Cortex of kidney (tissue), 1 donor: ENCODE data around the gene TCIRG1.
"Not testable (repeated sequence)": the region's sequence is repeated elsewhere in the genome, so short reads cannot be mapped to it uniquely, and the experiment has no call there.

Experiments
- DNase-seq: peaks from one replicate; lab custom pipeline; 2025; lab: John Stamatoyannopoulos, UW

TCIRG1 gene, protein sequence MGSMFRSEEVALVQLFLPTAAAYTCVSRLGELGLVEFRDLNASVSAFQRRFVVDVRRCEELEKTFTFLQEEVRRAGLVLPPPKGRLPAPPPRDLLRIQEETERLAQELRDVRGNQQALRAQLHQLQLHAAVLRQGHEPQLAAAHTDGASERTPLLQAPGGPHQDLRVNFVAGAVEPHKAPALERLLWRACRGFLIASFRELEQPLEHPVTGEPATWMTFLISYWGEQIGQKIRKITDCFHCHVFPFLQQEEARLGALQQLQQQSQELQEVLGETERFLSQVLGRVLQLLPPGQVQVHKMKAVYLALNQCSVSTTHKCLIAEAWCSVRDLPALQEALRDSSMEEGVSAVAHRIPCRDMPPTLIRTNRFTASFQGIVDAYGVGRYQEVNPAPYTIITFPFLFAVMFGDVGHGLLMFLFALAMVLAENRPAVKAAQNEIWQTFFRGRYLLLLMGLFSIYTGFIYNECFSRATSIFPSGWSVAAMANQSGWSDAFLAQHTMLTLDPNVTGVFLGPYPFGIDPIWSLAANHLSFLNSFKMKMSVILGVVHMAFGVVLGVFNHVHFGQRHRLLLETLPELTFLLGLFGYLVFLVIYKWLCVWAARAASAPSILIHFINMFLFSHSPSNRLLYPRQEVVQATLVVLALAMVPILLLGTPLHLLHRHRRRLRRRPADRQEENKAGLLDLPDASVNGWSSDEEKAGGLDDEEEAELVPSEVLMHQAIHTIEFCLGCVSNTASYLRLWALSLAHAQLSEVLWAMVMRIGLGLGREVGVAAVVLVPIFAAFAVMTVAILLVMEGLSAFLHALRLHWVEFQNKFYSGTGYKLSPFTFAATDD

DNA sequence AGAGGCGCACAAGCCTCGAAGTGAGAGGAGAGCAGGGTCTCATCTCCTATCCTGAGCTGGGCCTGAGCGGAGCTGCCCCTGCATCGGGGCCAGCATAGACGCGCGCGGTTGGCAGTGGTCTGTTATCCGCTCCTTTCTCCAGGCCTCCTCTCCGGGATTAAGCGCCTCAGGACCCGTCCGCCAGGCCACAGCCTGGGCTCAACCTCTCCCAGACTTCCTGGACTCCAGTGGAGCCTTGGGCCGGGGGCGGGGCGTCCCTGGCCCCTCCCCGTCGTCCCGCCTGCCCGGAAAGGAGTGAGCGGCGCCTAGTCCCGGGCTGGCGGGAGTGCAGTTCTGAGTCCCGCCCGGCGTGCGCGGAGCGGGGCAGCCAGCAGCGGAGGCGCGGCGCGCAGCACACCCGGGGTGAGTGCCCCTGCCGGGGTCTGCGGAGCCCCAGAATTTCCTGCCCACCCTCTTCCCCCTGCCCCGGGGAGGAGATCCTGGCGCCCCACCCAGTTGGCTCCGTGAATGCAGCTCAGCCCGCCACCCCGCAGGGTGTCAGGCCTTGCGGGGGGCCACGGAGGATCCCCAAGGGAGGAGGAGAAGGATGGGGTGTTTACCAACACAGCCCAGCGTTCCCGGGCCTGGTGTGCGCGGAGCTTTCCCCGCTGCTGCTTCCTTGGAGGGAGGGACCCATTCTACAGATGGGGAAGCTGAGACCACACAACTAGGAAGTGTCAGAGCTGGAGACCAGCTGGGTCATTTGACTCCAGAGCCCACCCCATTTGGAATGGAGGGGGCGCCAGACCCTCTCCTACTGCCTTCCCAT is at the start of gene TCIRG1:
TSS of gene TCIRG1 (plus strand) at position 308 of the 808 bp plus-strand sequence. CDS start 2,247 bp downstream, outside the sequence.
- no peak for DNase-seq

DNA sequence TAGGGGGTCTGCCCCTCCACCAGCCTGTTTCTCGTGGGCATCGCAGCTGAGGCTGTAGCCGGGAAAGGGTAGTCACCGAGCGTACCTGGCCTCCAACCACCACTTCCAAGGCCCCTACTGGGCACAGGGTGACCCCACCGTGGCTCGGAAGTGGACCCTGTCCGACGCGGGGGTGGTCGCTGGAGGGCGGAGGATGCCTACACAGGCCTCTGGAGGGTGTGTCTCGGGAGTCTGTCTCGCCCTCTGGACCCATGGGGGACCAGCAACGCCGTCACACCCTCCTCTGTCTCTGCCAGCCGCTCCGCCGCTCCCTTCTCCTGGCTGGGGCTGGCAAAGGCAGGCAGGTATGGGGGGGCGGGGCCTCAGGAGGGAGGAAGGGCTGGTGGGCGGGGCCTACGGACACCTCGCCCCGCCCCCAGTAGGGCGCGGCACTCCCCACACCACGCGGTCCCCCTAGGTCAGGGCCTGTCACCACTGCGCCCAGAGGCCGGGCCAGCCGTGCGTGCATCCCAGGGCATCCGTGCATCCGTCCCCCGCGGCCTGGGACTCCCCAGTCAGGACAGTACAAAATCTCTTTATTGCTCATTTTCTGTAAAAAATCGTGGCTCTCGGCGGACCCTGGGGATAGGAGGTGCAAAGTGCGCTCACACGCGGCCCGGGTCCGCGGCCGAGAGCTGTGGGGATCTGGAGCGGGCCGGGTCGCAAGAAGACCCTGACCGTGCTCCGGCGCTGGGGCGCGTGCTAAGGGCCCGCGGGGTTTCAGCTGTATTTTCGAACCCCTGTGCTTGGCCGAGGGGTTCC is 48.1 kb upstream of the TCIRG1 start:
- DNase-seq: not testable (repeated sequence)

DNA sequence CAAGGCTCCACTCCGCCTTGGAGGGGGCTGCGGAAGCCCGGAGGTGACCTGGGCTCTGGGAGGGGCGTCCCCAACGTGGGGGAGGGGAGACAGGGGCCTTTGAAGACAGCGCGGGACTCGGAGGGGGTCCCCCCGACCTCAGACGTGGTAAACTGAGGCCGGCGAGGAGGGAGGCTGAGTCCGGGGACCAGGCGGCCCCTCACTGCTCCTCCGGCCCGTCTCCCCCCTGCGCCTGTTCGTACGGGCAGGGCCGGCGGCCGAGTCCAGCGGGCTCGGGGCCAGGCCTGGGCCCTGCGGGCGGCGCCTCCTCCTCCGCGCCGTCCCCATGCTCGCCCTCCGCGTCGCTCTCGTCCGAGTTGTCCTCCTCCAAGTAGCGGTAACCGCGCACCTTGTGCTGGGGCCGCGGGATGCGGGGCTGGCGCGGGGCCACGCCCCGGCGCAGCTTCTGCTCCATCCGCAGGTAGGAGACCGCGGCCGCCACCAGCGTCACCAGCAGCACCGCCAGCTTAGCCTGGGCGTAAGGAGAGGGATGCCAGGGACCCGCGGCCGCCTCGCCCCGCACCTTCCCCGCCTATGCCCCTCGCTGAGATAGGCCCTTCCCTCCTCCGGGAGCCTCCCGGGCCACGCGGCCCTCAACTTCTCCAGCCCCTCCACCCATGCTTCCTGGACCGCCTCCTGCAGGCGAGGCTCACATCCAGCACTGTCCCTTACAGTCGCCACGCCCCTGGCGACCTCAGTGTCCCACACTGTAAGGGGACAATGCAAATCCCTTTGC is 47.3 kb upstream of the TCIRG1 start:
- DNase-seq: not testable (repeated sequence)

DNA sequence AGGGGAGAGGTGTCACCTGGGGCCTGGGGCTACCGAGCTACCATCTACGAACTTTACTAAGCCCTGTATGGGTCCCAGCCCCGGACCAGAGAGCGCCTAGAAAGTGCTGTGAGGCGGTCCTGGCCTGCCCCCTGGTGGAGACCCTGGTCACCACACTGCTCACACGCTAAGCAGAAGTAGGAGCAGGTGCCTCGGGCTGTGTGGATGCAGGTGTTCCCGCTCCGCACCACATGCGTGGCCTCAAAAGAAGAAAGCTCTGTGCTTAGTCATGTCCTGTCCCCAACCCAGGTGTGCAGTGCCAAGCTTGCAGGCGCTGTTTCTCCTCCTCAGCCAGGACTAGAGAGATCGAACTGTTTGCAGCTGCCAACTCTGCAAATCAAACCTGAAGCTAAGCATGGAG is 45.0 kb upstream of the TCIRG1 start:
- not testable (repeated sequence) for DNase-seq

DNA sequence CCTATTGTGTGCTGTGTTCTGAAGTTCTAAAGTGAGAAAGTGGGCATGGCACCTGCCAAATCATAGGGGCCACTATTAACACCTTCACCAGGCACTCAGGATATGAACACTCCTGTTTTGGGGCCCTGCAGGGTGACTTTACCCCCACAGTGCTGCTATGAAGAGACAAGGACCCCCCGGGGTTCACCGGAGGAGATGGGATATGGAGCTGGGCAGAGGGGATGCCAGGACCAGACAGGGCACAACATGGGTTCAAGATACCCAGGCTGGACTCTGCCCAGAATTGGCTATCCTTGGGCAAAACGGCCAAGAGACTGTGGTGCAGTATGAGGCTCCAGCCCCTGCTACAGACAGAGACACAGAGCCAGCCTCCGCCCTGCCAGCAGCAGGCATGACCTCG is 44.4 kb upstream of the TCIRG1 start:
- not testable (repeated sequence) for DNase-seq

DNA sequence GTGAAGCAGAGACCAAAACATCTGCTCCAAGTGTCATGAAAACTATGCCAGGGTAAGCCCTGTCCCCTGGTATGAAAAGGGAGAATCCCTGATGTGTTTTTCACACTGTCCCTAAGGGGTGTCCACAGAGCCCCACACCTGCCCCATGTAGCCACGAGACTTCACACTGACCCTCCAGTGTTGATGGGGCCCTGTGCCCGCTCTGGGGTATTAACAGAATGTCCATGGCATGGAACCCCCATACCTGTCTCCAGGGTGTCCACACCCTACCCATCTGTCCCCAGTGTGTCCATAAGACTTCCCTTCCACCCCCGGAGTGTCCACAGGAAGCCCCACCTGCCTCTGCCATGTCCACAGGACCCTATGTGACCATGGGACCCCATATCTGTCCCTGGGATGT is 43.7 kb upstream of the TCIRG1 start:
- DNase-seq: not testable (repeated sequence)

DNA sequence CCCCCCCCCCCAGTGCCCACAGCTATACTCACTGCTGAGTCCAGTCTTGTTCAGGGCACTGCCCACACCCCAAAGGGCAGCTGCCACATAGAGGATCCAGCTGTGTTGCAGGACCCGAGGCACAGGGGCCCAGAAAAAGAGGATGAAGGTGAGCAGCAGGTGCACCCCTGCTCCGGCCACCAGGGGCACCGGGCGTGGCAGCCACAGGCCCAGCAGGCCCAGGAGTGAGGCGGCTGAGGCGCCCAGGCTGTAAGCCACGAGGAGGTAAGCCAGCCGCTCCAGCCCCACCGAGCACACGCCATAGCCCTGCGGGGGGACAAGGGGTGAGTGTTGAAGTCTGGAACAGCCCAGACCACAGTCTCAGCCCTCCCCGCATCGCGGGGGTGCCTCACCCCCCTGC is 43.2 kb upstream of the TCIRG1 start:
- DNase-seq: not testable (repeated sequence)

DNA sequence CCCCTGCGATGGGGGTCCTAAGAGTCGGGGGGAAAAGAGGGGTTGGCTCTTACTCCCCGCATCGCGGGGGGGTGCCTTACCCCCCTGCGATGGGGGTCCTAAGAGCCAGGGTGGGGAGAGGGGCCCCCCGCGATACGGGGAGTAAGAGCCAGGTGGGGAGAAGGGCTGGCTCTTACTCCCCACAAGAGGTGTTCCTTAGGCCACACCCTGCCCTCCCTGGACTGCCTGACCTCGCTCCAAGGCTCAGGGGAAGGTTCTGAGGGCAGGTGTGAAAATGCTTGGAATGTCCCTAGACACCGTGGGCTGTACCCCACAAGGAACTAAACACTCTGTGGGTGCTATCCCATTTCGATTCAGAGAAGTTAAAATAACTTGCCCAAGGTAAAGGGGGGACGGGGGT is 42.8 kb upstream of the TCIRG1 start:
- no peak for DNase-seq

DNA sequence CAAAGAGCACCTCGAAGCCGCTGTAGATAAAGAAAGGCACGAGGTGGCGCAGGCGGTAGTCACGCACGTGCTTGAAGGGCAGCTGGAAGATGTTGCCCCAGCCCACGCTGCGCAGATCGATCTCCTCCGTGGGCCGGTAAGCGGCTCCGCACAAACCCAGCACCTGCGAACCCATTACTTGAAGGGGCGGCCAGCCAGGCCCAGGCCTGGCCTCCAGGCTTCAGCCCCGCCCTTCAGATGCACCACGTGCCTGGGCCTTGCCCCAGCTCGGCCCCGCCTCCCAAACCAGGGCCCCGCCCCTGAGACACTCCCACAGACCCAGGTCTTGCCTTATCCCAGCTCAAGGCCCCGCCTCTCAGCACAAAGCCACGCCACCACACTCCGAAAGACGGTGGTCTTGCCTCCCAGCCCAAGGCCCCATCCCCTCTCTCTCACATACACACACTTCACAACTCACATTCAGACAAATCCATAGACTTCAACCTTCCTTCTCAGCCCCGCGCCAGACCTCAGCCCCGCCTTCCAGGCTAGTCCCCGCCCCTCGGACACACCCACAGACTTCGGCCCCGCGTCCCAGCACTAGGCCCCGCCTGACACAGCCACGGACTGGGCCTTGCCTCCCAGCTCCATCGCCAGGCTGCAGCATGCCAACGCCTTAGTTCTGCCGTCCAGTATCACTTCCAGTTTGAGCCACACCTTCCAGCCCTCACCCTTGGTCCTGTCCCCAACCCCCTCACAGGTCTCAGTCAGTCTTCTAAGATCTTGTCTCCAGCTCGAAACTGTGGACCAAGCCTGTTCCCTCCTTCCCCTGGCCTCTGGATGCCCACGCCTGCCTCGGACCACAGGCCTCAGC is 42.0 kb upstream of the TCIRG1 start:
- no peak for DNase-seq

DNA sequence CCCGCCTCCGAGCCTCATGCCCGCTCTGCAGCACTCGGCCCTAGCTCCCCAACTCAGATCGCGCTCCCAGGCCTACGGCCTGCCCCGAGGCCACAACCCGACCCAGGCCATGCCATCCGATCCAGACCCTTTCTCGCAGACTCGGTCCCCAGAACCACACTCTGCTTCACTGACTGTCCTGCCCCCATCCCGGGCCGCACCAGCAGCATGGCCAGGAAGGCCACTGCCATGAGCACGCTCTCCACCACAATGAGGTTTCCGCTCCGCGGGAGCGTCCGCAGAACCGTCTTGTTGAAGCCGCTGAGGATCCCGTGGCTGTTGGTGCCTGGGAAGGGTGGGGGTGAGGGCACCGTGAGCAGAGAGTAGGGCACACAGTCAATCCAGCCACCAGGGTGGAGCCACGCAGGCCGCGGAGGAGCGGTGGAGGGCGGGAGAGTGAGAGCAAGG is 41.3 kb upstream of the TCIRG1 start:
- DNase-seq: no peak

DNA sequence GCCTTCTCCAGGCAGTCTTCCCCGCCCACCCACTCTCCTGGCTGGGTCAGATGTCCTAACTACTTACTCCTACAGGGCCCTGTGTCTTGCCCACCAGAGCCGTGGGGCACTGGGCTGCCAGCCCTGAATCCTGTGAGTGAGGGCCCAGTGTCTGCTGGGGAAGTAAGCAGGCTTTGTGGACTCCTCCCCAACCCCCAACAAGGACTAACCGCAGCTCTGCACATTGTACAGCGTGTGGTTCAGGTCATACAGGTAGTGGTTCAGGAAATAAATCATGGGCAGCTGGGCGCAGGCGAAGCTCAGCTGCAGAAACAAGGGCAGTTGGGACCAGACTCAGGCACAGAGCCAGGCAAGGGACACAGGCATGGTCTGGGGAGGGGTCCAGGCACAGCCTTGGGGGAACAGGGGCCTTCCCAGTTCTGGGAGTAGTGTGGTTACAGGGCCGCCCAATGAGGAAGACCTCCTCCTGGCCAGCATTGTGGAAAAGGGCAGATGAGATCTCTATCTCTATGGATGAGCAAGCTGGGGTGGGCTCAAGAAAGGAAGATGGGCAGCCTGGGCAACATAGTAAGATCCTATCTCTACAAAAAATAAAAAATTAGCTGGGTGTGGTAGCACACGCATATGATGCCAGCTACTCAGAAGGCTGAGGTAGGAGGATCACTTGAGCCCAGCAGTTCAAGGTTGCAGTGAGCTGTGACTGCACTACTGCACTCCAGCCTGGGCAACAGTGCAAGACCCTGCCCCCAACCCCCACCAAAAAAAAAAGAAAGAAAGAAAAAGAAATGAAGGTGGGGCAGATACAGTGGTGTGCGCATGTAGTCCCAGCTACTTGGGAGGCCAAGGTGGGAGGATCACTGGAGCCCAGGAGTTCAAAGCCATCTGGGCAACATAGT is 40.4 kb upstream of the TCIRG1 start:
- no peak for DNase-seq

DNA sequence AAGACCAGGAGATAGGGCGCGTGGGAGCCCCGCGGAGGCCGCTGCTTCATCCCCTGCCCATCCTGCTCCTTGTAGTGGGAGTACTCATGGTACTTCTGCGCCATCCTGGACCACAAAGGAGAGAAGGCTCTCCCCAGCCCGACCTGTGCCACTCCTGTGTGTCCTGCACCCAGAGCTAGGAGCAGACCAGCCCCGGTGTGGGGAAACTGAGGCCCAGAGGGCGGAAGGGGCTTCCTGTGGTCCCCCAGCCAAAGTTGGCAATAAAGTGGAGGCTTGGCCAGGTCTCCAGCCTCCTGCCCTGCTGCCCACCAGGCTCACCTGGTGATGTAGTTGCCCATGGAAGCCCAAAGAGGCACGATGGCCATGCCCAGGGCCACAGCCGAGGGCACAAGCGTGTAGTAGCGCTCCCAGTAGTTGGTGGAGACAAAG is 39.6 kb upstream of the TCIRG1 start:
- DNase-seq: no peak

DNA sequence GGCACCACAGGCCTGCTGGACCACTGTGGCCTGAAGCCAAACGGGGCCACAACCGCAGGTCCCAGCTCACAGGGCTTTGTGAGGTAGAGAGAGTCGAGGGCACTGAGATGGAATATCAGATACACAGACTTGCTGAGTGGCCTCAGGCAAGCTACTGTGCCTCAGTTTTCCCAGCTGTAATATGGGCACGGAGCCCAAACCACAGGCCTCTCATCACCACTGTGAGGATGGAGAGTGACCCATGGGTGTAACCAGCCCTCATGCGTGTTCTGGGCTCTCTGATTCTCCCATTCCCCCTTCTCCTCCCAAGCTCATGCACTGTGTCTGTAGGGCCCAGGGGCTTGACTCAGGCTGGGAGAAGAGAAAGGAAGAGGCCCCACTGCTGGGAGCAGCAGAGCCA is 39.1 kb upstream of the TCIRG1 start:
- DNase-seq: no peak

DNA sequence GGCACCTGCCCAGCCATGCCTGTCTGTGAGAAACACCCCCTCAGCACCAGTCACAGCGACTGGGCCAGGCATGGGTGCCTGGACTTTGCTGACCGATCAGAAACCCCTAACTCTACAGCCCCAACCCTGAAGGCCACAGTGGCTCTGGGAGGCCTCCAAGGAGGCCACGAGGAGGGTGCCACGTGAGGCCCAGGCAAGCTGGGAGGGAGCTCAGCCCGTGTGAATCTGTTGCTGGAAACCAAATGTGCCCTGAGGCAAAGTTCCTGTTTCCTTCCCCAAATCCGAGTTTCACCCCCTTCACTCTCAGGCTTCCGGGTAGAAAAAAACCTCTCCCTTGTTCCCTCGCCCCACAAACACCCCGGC is 36.3 kb upstream of the TCIRG1 start:
- DNase-seq: no peak

DNA sequence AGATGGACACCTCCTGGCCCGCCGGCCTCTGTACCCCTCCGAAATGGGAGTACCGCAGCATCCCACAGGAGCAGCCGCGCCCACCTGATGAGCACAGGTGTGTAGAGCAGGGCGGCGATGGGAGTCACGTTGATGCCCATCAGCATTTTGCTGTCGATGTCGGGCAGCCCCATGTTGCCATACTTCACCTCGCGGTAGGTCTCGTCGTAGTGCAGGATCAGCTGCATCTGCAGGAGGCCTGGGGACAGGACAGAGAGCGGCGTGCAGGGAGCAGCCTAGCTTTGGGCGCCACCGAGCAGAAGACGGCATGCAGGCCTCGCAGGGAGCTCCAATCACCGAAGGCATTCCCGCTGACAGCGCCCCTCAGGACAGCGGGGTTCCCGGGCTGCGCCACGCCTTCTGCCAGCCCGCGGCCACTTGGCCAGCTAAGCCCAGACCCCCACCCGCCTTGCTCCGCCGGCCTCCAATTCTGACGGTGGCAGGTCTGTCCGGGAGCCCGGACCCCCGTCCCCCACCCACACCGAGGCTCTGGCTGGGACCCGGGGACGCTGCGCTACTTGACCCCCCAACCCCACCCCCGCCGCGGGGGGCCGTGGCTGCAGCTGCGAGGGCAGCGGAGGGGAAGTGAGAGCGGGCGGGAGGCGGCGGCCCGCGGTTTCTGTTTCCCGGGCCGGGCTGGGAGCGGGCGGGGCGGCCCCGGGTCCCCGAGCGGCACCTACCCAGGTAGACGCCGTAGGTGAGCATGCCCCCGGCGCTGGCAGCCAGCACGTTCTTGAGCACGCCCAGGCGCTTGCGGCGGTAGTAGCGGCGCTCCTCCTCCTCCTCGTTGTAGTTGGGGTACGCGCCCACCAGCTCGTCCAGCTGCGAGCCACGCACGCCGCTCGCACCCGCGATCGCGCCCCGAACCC is 35.6 kb upstream of the TCIRG1 start:
- no peak for DNase-seq

DNA sequence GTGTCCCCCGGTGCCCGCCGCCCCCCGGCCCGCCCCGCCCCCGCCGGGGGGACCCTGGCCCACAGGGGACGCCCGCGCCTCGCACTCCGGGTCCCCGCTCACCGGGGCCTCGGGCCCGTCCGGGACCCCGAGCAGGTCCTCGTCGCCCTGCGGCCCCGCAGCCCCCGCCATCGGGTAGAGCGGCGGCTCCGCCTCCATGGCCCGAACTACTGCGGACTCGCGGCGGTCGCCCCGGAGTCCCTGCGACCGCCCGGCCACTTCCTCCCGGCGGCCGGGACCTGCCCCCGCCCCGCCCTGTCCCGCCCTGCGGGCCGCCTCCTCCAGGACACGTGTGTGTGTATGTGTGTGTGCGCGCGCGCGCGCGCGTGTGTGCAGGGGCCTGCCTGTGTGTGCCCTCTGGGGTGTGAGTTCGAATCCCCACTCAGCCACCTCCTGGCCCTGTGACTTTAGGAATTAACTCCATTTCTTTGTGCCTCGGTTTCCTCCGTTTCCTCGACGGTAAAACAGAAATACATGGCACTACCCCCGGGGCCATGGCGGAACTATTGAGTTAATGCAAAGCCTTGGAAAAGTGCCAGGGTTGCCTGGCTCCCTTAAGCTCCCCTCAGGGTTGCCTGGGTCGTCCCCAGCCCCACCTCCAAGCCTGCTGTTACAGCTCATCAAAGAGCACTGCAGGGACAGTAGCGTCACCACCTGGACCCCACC is 34.8 kb upstream of the TCIRG1 start, which contains the start of gene UNC93B1:
TSS of gene UNC93B1 (minus strand) at position 252 of the 705 bp plus-strand sequence. CDS start at position 198, 54 bp downstream.
- no peak for DNase-seq
